Measurements from ENCODE around the gene SH3D21. TPM values are rescaled to one million over a fixed set of nuclear protein-coding genes. Genes with fewer than 3 reads are reported as not detected.

Gene SH3D21
- total RNA-seq, 4 donors from 2014 or later, result 11.3 to 11.8 TPM; not detected in 2

- Histone ChIP-seq H3K27me3 (no peaks in the 10 kb centered on the region), H3K4me1 (no peaks in the 10 kb centered on the region), H3K9me3 (no peaks in the 10 kb centered on the region), H3K36me3 (no peaks in the 10 kb centered on the region), H3K4me3 (no peak overlapping the region), H3K27ac (no peak overlapping the region)
- TF ChIP-seq CTCF (IDR thresholded peaks at IDR 0.05) (no peak), POLR2A (IDR thresholded peaks at IDR 0.05) (no peak)
- intact Hi-C loops (cut with DNase I; ENCODE audit: low total_unique reads), result loop anchor here (5.0 kb wide), 1 partner anchor 83 kb away; no protein-coding TSS in a partner anchor
- DNase-seq, result no peak
Observed at GRCh38 chr1:36339615-36340014, 33.4 kb downstream of the SH3D21 start.

DNA sequence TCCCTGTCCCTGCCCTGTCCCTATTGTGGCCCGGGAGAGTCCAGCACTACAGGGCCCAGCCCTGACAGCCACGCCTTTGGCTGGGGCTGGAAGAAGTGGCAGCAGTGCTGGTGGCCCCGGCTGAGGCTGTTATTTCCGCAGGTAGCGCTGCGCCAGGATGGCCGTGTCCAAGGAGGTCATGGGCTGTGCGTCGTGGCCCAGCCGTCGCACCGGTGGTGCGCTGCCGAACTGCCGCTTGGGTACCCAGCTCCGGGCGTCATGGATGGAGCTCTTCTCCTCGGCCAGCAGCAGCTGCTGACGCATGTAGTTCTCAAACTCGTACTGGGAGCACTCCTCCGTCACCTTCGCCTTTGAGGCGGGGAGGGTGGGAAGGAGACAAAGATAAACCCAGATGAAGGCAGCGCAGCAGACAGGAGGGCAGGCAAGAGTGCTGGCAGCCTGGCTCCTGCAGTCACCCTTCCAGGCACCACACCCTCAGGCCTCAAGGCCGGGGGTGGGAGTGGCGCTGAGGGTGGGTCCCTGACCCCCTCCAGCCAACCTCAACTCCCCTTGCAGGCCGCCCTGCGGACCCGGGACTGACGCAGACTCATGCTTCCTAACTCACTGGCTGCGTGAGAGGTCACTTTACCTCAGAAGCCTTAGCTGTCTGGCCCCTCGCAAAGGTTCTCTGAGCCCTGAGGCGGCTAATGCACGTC, 35.6 kb downstream of the SH3D21 start:
- intact Hi-C loops (cut with DNase I; ENCODE audit: low total_unique reads), result loop anchor here (5.0 kb wide), 1 partner anchor 81 kb away; no protein-coding TSS in a partner anchor
- no peak overlapping the region for H3K27ac ChIP-seq
- no peaks in the 10 kb centered on the region for H3K4me1 ChIP-seq
- H3K4me3 ChIP-seq, result no peak overlapping the region
- no peaks in the 10 kb centered on the region for H3K36me3 ChIP-seq
- TF ChIP-seq CTCF (IDR thresholded peaks at IDR 0.05), result no peak
- no peak for TF ChIP-seq POLR2A (IDR thresholded peaks at IDR 0.05)
- no peaks in the 10 kb centered on the region for H3K9me3 ChIP-seq
- no peaks in the 10 kb centered on the region for H3K27me3 ChIP-seq
- no peak for DNase-seq

DNA sequence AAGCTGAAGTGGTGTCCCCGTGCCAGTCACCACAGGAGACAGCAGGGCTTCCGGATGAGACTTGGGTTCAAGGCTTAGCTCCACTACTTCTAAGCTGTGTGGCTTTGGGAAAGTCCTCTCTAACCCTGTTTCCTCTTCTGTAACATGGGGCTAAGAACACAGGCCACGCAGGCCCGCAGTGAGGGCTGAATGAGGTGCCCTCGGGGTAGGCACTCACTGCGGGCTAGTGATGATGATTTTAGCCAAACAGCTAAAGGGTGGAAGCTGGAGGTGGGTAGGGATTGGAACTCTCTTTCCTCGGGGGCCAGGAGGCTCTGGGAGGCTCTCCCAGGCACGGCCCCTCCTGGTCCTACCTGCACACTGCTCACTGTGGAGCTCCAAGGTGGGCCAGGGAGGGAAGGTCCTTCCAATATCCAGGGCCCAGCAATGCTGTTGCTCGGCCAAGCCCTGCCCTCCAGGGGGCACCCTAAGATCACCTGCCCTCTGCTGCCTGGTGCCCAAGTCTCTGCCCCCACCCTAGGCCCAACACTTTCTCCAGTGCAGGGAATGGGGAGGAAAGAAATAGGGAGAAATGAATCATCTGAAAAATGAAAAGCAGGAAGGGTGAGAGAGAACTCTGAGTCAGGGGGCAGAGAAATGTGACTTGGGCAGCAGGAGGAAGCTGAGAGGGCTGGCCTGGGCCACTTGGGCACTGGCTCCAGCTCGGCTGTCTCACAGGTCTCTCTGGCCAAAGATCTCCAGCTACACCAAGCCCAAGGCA, 36.4 kb downstream of the SH3D21 start:
- intact Hi-C loops (cut with DNase I; ENCODE audit: low total_unique reads), result loop anchor here (5.0 kb wide), 1 partner anchor 80 kb away; no protein-coding TSS in a partner anchor
- H3K4me1 ChIP-seq, result no peaks in the 10 kb centered on the region
- H3K36me3 ChIP-seq, result no peaks in the 10 kb centered on the region
- no peaks in the 10 kb centered on the region for H3K27me3 ChIP-seq
- no peaks in the 10 kb centered on the region for H3K9me3 ChIP-seq
- no peak overlapping the region for H3K27ac ChIP-seq
- DNase-seq, result peak; percentile 40 to 43
- no peak overlapping the region for H3K4me3 ChIP-seq
- TF ChIP-seq CTCF (IDR thresholded peaks at IDR 0.05), result peak; percentile 36 to 73 (median 58)
- TF ChIP-seq POLR2A (IDR thresholded peaks at IDR 0.05), result no peak

GRCh38 chr1:36343651-36344394, 37.7 kb downstream of the SH3D21 start:
- intact Hi-C loops (cut with DNase I; ENCODE audit: low total_unique reads), result loop anchor here (5.0 kb wide), 1 partner anchor 78 kb away; no protein-coding TSS in a partner anchor
- H3K27me3 ChIP-seq, result no peaks in the 10 kb centered on the region
- TF ChIP-seq CTCF (IDR thresholded peaks at IDR 0.05), result no peak
- TF ChIP-seq POLR2A (IDR thresholded peaks at IDR 0.05), result no peak
- H3K27ac ChIP-seq, result no peak overlapping the region
- H3K4me3 ChIP-seq, result no peak overlapping the region
- H3K4me1 ChIP-seq, result no peaks in the 10 kb centered on the region
- H3K36me3 ChIP-seq, result no peaks in the 10 kb centered on the region
- H3K9me3 ChIP-seq, result no peaks in the 10 kb centered on the region
- no peak for DNase-seq
